C4-2B (cell line): ENCODE measurements around the gene ARHGEF12.
"Not testable (repeated sequence)": the region's sequence is repeated elsewhere in the genome, so short reads cannot be mapped to it uniquely, and the experiment has no call there.

ENCODE experiments used
- H3K27ac ChIP-seq: fragments of 450-650 bp; 2 replicates; pipeline ENCODE4 v1.5.1; 2017
- ZFX ChIP-seq: fragments of 450-650 bp; IDR thresholded peaks from 2 replicates; pipeline ENCODE4 v1.6.1; 2017
- TF ChIP-seq, protein P1 (sequence below): fragments of 450-650 bp; conservative IDR thresholded peaks from 2 replicates; pipeline ENCODE4 v1.5.1; 2017; ENCODE audit warnings: mild to moderate bottlenecking

The ARHGEF12 gene

DNA sequence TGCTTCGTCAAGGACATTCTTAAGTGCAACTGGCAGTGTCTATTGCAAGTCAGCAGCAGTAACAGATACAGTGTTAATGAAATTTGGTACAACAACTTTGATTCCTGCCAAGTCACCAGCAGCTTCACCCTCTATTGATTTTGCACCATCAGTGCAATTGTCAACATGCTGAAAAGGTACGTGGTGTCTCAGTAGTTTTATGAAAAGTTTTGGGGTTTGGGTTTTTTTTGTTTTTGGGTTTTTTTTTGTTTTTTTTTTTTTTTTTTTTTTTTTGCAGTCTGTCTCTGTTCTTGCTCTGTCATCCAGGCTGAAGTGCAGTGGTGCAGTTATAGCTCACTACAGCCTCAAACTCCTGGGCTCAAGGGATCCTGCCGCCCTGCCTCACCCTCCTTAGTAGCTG lies 156.3 kb downstream of the ARHGEF12 start:
- no peak for TF ChIP-seq ZFX
- TF ChIP-seq, protein P1, sequence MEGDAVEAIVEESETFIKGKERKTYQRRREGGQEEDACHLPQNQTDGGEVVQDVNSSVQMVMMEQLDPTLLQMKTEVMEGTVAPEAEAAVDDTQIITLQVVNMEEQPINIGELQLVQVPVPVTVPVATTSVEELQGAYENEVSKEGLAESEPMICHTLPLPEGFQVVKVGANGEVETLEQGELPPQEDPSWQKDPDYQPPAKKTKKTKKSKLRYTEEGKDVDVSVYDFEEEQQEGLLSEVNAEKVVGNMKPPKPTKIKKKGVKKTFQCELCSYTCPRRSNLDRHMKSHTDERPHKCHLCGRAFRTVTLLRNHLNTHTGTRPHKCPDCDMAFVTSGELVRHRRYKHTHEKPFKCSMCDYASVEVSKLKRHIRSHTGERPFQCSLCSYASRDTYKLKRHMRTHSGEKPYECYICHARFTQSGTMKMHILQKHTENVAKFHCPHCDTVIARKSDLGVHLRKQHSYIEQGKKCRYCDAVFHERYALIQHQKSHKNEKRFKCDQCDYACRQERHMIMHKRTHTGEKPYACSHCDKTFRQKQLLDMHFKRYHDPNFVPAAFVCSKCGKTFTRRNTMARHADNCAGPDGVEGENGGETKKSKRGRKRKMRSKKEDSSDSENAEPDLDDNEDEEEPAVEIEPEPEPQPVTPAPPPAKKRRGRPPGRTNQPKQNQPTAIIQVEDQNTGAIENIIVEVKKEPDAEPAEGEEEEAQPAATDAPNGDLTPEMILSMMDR = no peak

GRCh38 chr11:120494595-120494994 lies 158.4 kb downstream of the ARHGEF12 start:
- TF ChIP-seq ZFX = no peak
- TF ChIP-seq, protein P1 = no peak

More for the DNA sequence above, 156.3 kb downstream of the ARHGEF12 start:
- H3K27ac ChIP-seq = no peak overlapping the region

GRCh38 chr11:120499088-120499487 lies 162.9 kb downstream of the ARHGEF12 start:
- H3K27ac ChIP-seq = no peak overlapping the region
- no peak for TF ChIP-seq ZFX
- TF ChIP-seq, protein P1 = no peak

More at GRCh38 chr11:120494595-120494994, 158.4 kb downstream of the ARHGEF12 start:
- H3K27ac ChIP-seq = no peak overlapping the region

GRCh38 chr11:120499859-120500258 lies 163.6 kb downstream of the ARHGEF12 start:
- H3K27ac ChIP-seq = no peak overlapping the region
- TF ChIP-seq, protein P1 = no peak
- no peak for TF ChIP-seq ZFX

DNA sequence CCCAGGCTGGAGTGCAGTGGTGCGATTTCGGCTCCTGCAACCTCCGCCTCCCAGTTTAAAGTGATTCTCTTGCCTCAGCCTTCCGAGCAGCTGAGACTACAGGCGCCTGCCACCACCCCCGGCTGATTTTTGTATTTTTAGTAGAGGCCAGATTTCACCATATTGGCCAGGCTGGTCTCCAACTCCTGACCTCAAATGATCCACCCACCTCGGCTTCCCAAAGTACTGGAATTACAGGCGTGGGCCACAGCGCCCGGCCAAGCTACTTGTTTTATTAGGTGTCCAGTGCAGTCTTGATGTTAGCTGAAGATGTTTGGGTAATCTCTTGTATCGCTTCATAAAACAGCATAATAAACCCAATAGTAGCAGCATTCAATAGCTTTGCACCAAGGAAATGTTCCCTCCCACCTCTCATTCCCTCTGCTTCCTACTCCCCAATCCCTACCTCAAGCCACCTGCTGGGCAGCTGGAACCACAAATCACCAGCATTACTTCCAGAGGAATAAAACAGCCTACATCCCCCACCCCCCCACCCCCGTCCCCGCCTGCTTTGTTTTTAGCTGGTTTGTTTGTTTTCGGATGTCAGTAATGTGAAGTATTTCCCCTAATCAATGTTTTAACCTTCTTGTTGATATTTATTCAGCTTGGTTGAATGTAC lies 164.3 kb downstream of the ARHGEF12 start:
- TF ChIP-seq, protein P1 = no peak
- no peak for TF ChIP-seq ZFX
- no peak overlapping the region for H3K27ac ChIP-seq

DNA sequence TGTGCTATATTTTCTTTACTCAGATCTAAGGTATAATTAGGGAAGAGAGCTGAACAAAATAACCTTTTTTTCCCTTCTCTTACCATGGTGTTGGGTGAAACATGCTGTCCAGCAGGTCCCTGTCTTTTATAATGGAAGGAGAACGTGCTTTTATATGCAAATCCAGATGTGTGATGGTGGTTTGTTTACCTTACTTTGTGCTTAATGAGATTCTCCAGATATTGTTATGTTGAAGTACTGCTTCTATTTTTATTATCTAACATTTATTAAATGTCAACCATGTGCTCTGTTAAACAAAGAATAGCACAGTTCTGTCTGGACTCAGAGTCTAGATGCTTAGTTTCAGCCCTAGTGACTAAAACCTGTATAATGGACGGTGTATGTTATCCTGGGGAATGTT lies 165.2 kb downstream of the ARHGEF12 start:
- no peak overlapping the region for H3K27ac ChIP-seq
- TF ChIP-seq ZFX = no peak
- TF ChIP-seq, protein P1 = no peak

- no peak overlapping the region for H3K27ac ChIP-seq
- TF ChIP-seq ZFX = no peak
- TF ChIP-seq, protein P1 = no peak
Observed at GRCh38 chr11:120501976-120502755, 166.0 kb downstream of the ARHGEF12 start.

DNA sequence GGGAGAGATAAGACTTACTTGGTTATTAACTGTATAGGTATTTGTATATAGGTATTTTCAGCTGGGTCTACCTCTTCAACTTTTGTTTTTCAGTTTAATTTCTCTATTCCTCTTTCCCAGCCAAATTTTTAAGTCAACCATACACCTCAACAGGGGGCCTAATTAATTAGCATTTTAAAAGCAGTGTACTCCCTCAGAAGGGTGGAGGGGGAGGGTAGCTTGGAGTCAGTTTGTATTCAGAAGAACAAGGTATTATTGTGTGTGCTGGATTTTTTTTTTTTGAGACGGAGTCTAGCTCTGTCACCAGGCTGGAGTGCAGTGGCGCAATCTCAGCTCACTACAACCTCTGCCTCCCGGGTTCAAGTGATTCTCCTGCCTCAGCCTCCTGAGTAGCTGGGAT lies 167.3 kb downstream of the ARHGEF12 start:
- H3K27ac ChIP-seq = not testable (repeated sequence)
